Measurements from ENCODE around the gene FABP1. TPM values are rescaled to one million over a fixed set of nuclear protein-coding genes. Genes with fewer than 3 reads are reported as not detected.
A peak's percentile ranks its signal among the peaks of the same experiment; 100 is the strongest.

FABP1 gene
- total RNA-seq, 4 donors from 2014 or later: 0.41 to 11.6 (median 5.2) TPM

GRCh38 chr2:88097891-88098557 lies 29.8 kb downstream of the FABP1 start:
- ATAC-seq: no peak
- Histone ChIP-seq H3K9me3 (no peaks in the 10 kb centered on the region), H3K27me3 (no peaks in the 10 kb centered on the region), H3K4me1 (peaks cover 14 to 18% of the 10 kb centered on the region in 2 donors), H3K36me3 (peaks cover 0 to 24% of the 10 kb centered on the region in 2 donors), H3K4me3 (no peak overlapping the region), H3K27ac (peak overlapping the region; percentile 82 to 94 (median 89))
- no peak for DNase-seq
- in situ Hi-C loops (cut with MboI; ENCODE audit: low sequenced_read_pairs in 4 of 4) (no loop called here), intact Hi-C loops (cut with DNase I; ENCODE audit: low total_unique reads) (no loop called here)
- no peak for TF ChIP-seq POLR2A (IDR thresholded peaks at IDR 0.05)
- TF ChIP-seq, protein P1, sequence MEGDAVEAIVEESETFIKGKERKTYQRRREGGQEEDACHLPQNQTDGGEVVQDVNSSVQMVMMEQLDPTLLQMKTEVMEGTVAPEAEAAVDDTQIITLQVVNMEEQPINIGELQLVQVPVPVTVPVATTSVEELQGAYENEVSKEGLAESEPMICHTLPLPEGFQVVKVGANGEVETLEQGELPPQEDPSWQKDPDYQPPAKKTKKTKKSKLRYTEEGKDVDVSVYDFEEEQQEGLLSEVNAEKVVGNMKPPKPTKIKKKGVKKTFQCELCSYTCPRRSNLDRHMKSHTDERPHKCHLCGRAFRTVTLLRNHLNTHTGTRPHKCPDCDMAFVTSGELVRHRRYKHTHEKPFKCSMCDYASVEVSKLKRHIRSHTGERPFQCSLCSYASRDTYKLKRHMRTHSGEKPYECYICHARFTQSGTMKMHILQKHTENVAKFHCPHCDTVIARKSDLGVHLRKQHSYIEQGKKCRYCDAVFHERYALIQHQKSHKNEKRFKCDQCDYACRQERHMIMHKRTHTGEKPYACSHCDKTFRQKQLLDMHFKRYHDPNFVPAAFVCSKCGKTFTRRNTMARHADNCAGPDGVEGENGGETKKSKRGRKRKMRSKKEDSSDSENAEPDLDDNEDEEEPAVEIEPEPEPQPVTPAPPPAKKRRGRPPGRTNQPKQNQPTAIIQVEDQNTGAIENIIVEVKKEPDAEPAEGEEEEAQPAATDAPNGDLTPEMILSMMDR (IDR thresholded peaks at IDR 0.05 in 4 of 5, conservative IDR thresholded peaks at IDR 0.05 in 1 of 5): no peak

- DNase-seq: no peak
- H3K36me3 ChIP-seq: peaks cover 0 to 30% of the 10 kb centered on the region in 2 donors
- no peak for ATAC-seq
- TF ChIP-seq, protein P1 (IDR thresholded peaks at IDR 0.05 in 4 of 5, conservative IDR thresholded peaks at IDR 0.05 in 1 of 5): no peak
- TF ChIP-seq POLR2A (IDR thresholded peaks at IDR 0.05): no peak
- no peak overlapping the region for H3K4me3 ChIP-seq
- H3K4me1 ChIP-seq: peaks cover 18 to 19% of the 10 kb centered on the region in 2 donors
- intact Hi-C loops (cut with DNase I; ENCODE audit: low total_unique reads): no loop called here
- in situ Hi-C loops (cut with MboI; ENCODE audit: low sequenced_read_pairs in 4 of 4): no loop called here
- H3K9me3 ChIP-seq: no peaks in the 10 kb centered on the region
- no peaks in the 10 kb centered on the region for H3K27me3 ChIP-seq
- peak overlapping the region; percentile 82 to 94 (median 89) for H3K27ac ChIP-seq
These were observed 30.7 kb downstream of the FABP1 start for GRCh38 chr2:88097192-88097591.

- in situ Hi-C loops (cut with MboI; ENCODE audit: low sequenced_read_pairs in 4 of 4) (no loop called here), intact Hi-C loops (cut with DNase I; ENCODE audit: low total_unique reads) (no loop called here)
- Histone ChIP-seq H3K4me1 (peaks cover 18 to 24% of the 10 kb centered on the region in 2 donors), H3K9me3 (no peaks in the 10 kb centered on the region), H3K4me3 (no peak overlapping the region), H3K36me3 (peaks cover 0 to 35% of the 10 kb centered on the region in 2 donors), H3K27ac (peak overlapping the region; percentile 56 to 90 (median 85)), H3K27me3 (no peaks in the 10 kb centered on the region)
- no peak for DNase-seq
- TF ChIP-seq, protein P1 (IDR thresholded peaks at IDR 0.05 in 4 of 5, conservative IDR thresholded peaks at IDR 0.05 in 1 of 5): no peak
- TF ChIP-seq POLR2A (IDR thresholded peaks at IDR 0.05): no peak
- no peak for ATAC-seq
These were observed 31.2 kb downstream of the FABP1 start for GRCh38 chr2:88096708-88097107.

DNA sequence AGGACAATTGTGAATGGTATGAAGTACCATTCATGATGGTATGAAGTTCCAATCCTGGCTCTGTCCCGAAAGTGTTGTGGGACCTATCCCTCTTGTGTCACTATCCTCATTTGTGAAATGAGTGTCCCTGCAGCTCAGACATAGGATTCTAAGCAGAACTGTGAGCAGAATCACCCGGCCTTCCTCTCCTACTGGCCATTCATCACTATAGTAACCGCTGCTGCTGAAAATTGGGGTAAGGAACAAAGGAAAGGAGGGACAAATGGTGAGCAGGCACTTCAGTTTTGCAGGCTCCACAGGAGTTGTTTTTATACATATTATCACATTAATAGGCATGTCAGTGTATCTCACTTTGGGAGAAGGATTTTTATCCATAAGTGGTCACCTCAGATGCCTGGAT lies 32.8 kb downstream of the FABP1 start:
- no peaks in the 10 kb centered on the region for H3K27me3 ChIP-seq
- H3K27ac ChIP-seq: peak overlapping the region in 2 of 4 donors; percentile 2 to 88
- H3K36me3 ChIP-seq: peaks cover 0 to 48% of the 10 kb centered on the region in 2 donors
- intact Hi-C loops (cut with DNase I; ENCODE audit: low total_unique reads): no loop called here
- ATAC-seq: no peak
- no peaks in the 10 kb centered on the region for H3K9me3 ChIP-seq
- TF ChIP-seq, protein P1 (IDR thresholded peaks at IDR 0.05 in 4 of 5, conservative IDR thresholded peaks at IDR 0.05 in 1 of 5): no peak
- no peak for TF ChIP-seq POLR2A (IDR thresholded peaks at IDR 0.05)
- peaks cover 8 to 14% of the 10 kb centered on the region in 2 donors for H3K4me1 ChIP-seq
- H3K4me3 ChIP-seq: no peak overlapping the region
- in situ Hi-C loops (cut with MboI; ENCODE audit: low sequenced_read_pairs in 4 of 4): no loop called here
- DNase-seq: no peak
